IPS-18a (cell line): Measurements from ENCODE around the gene GANC.
"Not testable (repeated sequence)": the region's sequence is repeated elsewhere in the genome, so short reads cannot be mapped to it uniquely, and the experiment has no call there.

Source experiments
- H3K27ac ChIP-seq: one replicate; pipeline ENCODE4 v1.5.1; 2013; ENCODE audit warnings: low read length
- H3K27me3 ChIP-seq: one replicate; pipeline ENCODE4 v1.6.1; 2013; ENCODE audit warnings: mild to moderate bottlenecking, low read length; ENCODE audit not compliant: control insufficient read depth, insufficient read depth
- H3K36me3 ChIP-seq: one replicate; pipeline ENCODE4 v1.6.1; 2013; ENCODE audit warnings: low read depth, low read length; ENCODE audit not compliant: control insufficient read depth
- H3K4me1 ChIP-seq: one replicate; pipeline ENCODE4 v1.6.1; 2013; ENCODE audit warnings: low read depth, low read length; ENCODE audit not compliant: control insufficient read depth
- H3K4me3 ChIP-seq: one replicate; pipeline ENCODE4 v1.5.1; 2013; ENCODE audit warnings: low read length
- H3K9ac ChIP-seq: one replicate; pipeline ENCODE4 v1.6.1; 2013; ENCODE audit warnings: mild to moderate bottlenecking, low read length, moderate library complexity
- H3K9me3 ChIP-seq: one replicate; pipeline ENCODE4 v1.6.1; 2013; ENCODE audit warnings: low read depth, low read length; ENCODE audit not compliant: control insufficient read depth

The GANC gene, protein sequence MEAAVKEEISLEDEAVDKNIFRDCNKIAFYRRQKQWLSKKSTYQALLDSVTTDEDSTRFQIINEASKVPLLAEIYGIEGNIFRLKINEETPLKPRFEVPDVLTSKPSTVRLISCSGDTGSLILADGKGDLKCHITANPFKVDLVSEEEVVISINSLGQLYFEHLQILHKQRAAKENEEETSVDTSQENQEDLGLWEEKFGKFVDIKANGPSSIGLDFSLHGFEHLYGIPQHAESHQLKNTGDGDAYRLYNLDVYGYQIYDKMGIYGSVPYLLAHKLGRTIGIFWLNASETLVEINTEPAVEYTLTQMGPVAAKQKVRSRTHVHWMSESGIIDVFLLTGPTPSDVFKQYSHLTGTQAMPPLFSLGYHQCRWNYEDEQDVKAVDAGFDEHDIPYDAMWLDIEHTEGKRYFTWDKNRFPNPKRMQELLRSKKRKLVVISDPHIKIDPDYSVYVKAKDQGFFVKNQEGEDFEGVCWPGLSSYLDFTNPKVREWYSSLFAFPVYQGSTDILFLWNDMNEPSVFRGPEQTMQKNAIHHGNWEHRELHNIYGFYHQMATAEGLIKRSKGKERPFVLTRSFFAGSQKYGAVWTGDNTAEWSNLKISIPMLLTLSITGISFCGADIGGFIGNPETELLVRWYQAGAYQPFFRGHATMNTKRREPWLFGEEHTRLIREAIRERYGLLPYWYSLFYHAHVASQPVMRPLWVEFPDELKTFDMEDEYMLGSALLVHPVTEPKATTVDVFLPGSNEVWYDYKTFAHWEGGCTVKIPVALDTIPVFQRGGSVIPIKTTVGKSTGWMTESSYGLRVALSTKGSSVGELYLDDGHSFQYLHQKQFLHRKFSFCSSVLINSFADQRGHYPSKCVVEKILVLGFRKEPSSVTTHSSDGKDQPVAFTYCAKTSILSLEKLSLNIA (N-terminal part only)

DNA sequence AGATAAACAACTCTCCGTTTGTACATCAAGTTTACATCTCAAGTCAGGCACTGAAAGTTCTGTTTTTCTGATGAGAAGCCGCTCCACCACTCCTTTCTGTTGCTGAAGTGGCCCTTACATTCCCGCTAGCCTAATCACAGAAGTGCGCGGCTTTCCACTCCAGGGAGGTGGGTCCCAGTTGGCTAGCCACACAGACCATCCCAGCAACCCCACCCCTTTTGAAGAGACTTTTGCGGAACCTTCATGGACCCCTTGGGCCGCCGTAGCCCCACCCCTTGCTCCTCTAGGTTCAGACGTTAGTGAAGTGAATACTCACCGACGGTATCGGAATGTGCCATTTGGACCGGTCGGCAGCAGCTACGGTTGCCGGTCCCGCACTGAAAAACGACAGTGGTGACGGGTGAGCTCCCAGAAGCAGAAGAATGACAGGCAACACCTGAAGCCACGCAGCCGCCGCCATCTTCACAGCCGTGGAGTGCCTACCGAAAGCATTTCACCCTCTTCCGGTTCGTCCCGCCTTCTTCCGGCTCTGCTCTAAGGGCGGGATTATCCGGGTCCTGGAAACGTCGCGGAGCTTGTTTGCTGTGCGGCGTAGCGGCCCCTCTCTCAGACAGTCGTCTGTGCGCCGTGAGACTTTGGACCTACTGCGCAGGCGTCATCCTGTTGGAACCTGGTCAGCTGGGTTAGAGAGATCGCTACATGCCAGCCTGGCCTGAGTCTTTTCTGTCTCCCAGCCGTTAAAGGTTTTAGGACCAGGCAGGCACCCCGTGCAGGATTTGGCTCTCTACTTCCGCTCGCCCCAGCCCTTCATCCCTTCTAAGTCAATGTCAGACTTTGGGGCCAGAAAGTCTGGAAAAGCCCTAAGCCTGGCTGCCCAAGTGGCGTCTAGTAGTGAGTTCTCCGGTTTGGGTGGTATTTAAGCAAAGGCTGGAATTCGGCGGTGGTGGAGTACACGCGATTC lies at the start of gene GANC, which contains the start of gene TMEM87A:
Gene GANC, plus strand, starts transcription at position 263 of the 961 bp plus-strand sequence. CDS start 1,281 bp downstream, outside the sequence.
Gene TMEM87A, minus strand, starts transcription at position 495 of the 961 bp plus-strand sequence. Its CDS starts 35 bp downstream, at position 460.
- Histone ChIP-seq H3K27ac (peak within 1 kb of the TSS; percentile 65), H3K4me3 (peak within 1 kb of the TSS; percentile 97), H3K9me3 (no peaks in the 10 kb centered on the region)

GRCh38 chr15:42226648-42227047 lies 46.4 kb upstream of the GANC start:
- H3K9me3 ChIP-seq = no peaks in the 10 kb centered on the region
- peaks cover 46% of the 10 kb centered on the region for H3K36me3 ChIP-seq
- H3K9ac ChIP-seq = no peak overlapping the region
- no peaks in the 10 kb centered on the region for H3K4me1 ChIP-seq
- H3K27me3 ChIP-seq = no peaks in the 10 kb centered on the region
- H3K27ac ChIP-seq = no peak overlapping the region
- H3K4me3 ChIP-seq = no peak overlapping the region

More for the DNA sequence above, at the start of gene GANC, which contains the start of gene TMEM87A:
- Histone ChIP-seq H3K27me3 (no peaks in the 10 kb centered on the region), H3K4me1 (peaks cover 12% of the 10 kb centered on the region), H3K9ac (peak within 1 kb of the TSS; percentile 79), H3K36me3 (no peaks in the 10 kb centered on the region)

GRCh38 chr15:42228036-42228435 lies 45.0 kb upstream of the GANC start:
- Histone ChIP-seq H3K4me1 (no peaks in the 10 kb centered on the region), H3K9me3 (no peaks in the 10 kb centered on the region), H3K27me3 (no peaks in the 10 kb centered on the region), H3K27ac (no peak overlapping the region), H3K36me3 (peaks cover 56% of the 10 kb centered on the region), H3K9ac (no peak overlapping the region), H3K4me3 (no peak overlapping the region)

- H3K4me3 ChIP-seq, H3K4me1 ChIP-seq, H3K9ac ChIP-seq, H3K27ac ChIP-seq, H3K9me3 ChIP-seq, H3K27me3 ChIP-seq: not testable (repeated sequence)
- H3K36me3 ChIP-seq = peaks cover 65% of the 10 kb centered on the region
These were observed 44.0 kb upstream of the GANC start for GRCh38 chr15:42228981-42229380.

- Histone ChIP-seq H3K27ac (no peak overlapping the region), H3K36me3 (peaks cover 60% of the 10 kb centered on the region), H3K27me3 (no peaks in the 10 kb centered on the region), H3K9me3 (no peaks in the 10 kb centered on the region), H3K4me1 (no peaks in the 10 kb centered on the region), H3K9ac (no peak overlapping the region), H3K4me3 (no peak overlapping the region)
These were observed 41.9 kb upstream of the GANC start for GRCh38 chr15:42231088-42231487.

- no peak overlapping the region for H3K27ac ChIP-seq
- H3K9me3 ChIP-seq = no peaks in the 10 kb centered on the region
- H3K9ac ChIP-seq = no peak overlapping the region
- peaks cover 58% of the 10 kb centered on the region for H3K36me3 ChIP-seq
- H3K27me3 ChIP-seq = no peaks in the 10 kb centered on the region
- no peak overlapping the region for H3K4me3 ChIP-seq
- no peaks in the 10 kb centered on the region for H3K4me1 ChIP-seq
These were observed 40.4 kb upstream of the GANC start for GRCh38 chr15:42232606-42233005.

DNA sequence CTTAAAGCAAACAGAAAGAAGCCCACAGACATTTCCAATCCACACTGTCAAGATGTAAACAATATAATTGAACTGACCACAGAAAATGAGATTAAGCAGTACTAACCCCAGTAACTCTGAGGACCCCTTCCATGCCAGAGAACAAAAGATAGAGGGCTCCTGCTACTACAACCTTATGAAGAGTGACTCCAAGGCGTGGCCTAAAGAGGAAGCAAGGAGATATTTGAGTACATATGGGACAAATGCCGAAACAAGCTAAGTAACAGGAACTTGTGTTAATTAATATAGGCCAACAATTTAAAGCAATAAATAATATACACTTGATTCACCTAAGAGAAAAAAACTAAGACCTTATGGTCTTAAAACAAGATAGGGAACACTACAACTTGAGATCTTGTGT lies 39.9 kb upstream of the GANC start:
- H3K36me3 ChIP-seq = peaks cover 60% of the 10 kb centered on the region
- no peaks in the 10 kb centered on the region for H3K9me3 ChIP-seq
- no peak overlapping the region for H3K27ac ChIP-seq
- H3K4me1 ChIP-seq = no peaks in the 10 kb centered on the region
- H3K27me3 ChIP-seq = no peaks in the 10 kb centered on the region
- H3K4me3 ChIP-seq = no peak overlapping the region
- H3K9ac ChIP-seq = no peak overlapping the region

DNA sequence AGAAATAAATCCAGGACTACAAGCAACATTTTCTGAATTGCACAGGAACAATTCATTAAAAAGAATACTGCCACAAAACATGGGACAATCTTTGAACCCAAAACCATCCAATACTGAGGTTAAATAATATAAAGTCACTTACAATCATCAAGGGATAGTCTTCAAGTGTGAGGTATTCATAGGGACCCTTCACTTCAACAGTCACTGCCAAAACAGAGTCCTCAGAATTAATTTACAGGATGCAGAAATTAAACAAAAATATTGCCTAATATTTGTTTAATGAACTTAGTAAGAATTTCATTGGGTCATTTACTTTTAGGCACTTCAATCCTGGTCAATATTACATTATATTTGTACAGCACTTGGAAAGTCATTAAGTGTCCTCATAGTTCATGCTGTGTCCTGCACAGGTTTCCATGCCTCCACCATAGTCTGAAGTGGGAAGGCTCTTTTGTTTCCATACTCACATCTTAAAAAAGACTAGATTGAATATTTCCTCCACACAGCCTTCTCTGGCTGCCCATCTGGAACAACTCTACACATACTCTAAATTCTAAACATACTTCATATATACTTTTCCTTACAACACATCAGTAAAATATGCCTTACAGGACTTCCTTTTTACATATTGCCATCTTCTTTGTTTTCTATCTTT lies 33.3 kb upstream of the GANC start:
- no peaks in the 10 kb centered on the region for H3K27me3 ChIP-seq
- no peaks in the 10 kb centered on the region for H3K9me3 ChIP-seq
- H3K9ac ChIP-seq = no peak overlapping the region
- H3K4me3 ChIP-seq = no peak overlapping the region
- no peaks in the 10 kb centered on the region for H3K4me1 ChIP-seq
- H3K27ac ChIP-seq = no peak overlapping the region
- peaks cover 34% of the 10 kb centered on the region for H3K36me3 ChIP-seq

DNA sequence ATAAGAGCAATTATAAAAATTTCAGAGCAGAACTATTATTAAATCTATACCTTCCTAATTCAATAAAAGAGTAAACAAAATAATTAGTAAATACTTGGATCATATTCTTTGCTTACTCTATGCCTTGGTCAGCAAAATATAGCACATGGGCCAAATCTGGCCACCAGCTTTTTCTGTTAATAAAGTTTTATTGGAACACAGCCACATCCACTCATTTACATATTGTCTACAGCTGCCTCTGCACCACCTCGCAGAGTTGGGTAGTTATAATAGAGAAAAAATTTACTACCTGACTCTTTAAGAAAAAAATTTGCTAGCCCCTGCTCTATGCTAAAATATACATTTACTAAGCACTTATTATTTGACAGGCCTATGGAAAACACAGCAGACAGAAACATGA lies 32.2 kb upstream of the GANC start:
- Histone ChIP-seq H3K27ac (no peak overlapping the region), H3K4me1 (no peaks in the 10 kb centered on the region), H3K9ac (no peak overlapping the region), H3K4me3 (no peak overlapping the region), H3K27me3 (no peaks in the 10 kb centered on the region), H3K36me3 (peaks cover 30% of the 10 kb centered on the region), H3K9me3 (no peaks in the 10 kb centered on the region)

GRCh38 chr15:42253300-42253699 lies 19.7 kb upstream of the GANC start:
- H3K9me3 ChIP-seq = peaks cover 18% of the 10 kb centered on the region
- H3K27me3 ChIP-seq = no peaks in the 10 kb centered on the region
- no peak overlapping the region for H3K4me3 ChIP-seq
- H3K27ac ChIP-seq = no peak overlapping the region
- H3K4me1 ChIP-seq = no peaks in the 10 kb centered on the region
- H3K36me3 ChIP-seq = peaks cover 24% of the 10 kb centered on the region
- no peak overlapping the region for H3K9ac ChIP-seq
